ENCODE measurements around the gene S100B. TPM values are rescaled to one million over a fixed set of nuclear protein-coding genes. Genes with fewer than 3 reads are reported as not detected.

Gene S100B
- total and polyA plus RNA-seq, 2 donors (not counting 3 experiments of a cell fraction or from before 2014, with no cell fraction given) = not detected

DNA sequence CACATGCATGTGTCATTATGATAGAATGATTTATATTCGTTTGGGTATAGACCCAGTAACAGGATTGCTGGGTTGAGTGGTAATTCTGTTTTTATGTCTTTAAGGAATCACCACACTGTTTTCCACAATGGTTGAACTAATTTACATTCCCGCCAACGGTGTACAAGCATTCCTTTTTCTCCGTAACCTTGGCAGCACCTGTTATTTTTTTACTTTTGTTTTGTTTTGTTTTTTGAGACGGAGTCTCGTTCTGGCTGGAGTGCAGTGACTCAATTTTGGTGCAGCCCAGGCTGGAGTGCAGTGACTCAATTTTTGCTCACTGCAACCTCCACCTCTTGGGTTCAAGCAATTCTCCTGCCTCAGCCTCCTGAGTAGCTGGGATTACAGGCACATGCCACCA lies 8.5 kb upstream of the S100B start:
- H3K9me1 ChIP-seq (replicated peaks; ENCODE audit: control insufficient read depth, extremely low read depth, insufficient read depth, low read length) = no peaks in the 10 kb centered on the region
- no peak overlapping the region for H3K4me3 ChIP-seq (replicated peaks in 1 of 3; ENCODE audit: insufficient read depth in 1 of 3, low read depth in 1 of 3, low read length in 3 of 3)
- DNase-seq (ENCODE audit: low read depth, low spot score) = no peak
- no peak overlapping the region for H3K4me2 ChIP-seq (ENCODE audit: insufficient read depth, low read length)
- H3K27me3 ChIP-seq (ENCODE audit: control insufficient read depth in 2 of 2, insufficient read depth in 2 of 2, low read length in 2 of 2) = peaks cover 16% of the 10 kb centered on the region in 2 experiments
- H3K36me3 ChIP-seq (ENCODE audit: control insufficient read depth in 2 of 2, extremely low read depth in 1 of 2, insufficient read depth in 2 of 2, low read length in 2 of 2) = no peaks in the 10 kb centered on the region
- no peak overlapping the region for H3K27ac ChIP-seq (ENCODE audit: insufficient read depth, low read depth, low read length)
- no peak overlapping the region for H2AFZ ChIP-seq (ENCODE audit: low read depth, low read length)
- BruUV-seq (replicated peaks) = no TSS peak
- no peaks in the 10 kb centered on the region for H3K79me2 ChIP-seq (ENCODE audit: control insufficient read depth, insufficient read depth, low read length)
- H3K9ac ChIP-seq (replicated peaks; ENCODE audit: extremely low read depth, insufficient read depth, low read length) = no peak overlapping the region
- no peaks in the 10 kb centered on the region for H3K9me3 ChIP-seq (replicated peaks; ENCODE audit: control insufficient read depth, insufficient read depth, low read length)
- TF ChIP-seq GATA2 (IDR thresholded peaks at IDR 0.05; ENCODE audit: insufficient read depth, insufficient read length, low read depth, low read length) (no peak), JUN (IDR thresholded peaks at IDR 0.05; ENCODE audit: borderline replicate concordance, insufficient read depth, insufficient read length, low read depth) (no peak), POLR2AphosphoS5 (IDR thresholded peaks at IDR 0.05; ENCODE audit: insufficient read depth, low read depth, low read length) (no peak), EZH2 (IDR thresholded peaks at IDR 0.05; ENCODE audit: borderline replicate concordance, low read depth, low read length, severe bottlenecking) (no peak), FOS (IDR thresholded peaks at IDR 0.05; ENCODE audit: borderline replicate concordance, insufficient read depth, low read length) (no peak)
- TF ChIP-seq, protein P1, sequence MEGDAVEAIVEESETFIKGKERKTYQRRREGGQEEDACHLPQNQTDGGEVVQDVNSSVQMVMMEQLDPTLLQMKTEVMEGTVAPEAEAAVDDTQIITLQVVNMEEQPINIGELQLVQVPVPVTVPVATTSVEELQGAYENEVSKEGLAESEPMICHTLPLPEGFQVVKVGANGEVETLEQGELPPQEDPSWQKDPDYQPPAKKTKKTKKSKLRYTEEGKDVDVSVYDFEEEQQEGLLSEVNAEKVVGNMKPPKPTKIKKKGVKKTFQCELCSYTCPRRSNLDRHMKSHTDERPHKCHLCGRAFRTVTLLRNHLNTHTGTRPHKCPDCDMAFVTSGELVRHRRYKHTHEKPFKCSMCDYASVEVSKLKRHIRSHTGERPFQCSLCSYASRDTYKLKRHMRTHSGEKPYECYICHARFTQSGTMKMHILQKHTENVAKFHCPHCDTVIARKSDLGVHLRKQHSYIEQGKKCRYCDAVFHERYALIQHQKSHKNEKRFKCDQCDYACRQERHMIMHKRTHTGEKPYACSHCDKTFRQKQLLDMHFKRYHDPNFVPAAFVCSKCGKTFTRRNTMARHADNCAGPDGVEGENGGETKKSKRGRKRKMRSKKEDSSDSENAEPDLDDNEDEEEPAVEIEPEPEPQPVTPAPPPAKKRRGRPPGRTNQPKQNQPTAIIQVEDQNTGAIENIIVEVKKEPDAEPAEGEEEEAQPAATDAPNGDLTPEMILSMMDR (IDR thresholded peaks at IDR 0.05; ENCODE audit: extremely low read depth in 1 of 2, insufficient read depth in 1 of 2, low read depth in 1 of 2, low read length in 2 of 2) = no peak
- intact Hi-C loops (cut with micrococcal nuclease) (no loop called here), dilution Hi-C loops (cut with MboI; ENCODE audit: extremely low pct_ligation_motif_present, low sequenced_read_pairs) (no loop called here)
- ChIA-PET POLR2A (no interaction called here), CTCF (interaction anchor here (1.5 kb wide), 1 partner anchor 10 kb away, joined by 3 read pairs; no protein-coding TSS in a partner anchor)
- H3K4me1 ChIP-seq (ENCODE audit: control insufficient read depth, extremely low read depth, insufficient read depth, low read length) = no peaks in the 10 kb centered on the region
- FAIRE-seq = no peak
- no peaks in the 10 kb centered on the region for H4K20me1 ChIP-seq (replicated peaks; ENCODE audit: control insufficient read depth, extremely low read depth, insufficient read depth, low read length)

Data from endothelial cell of umbilical vein (primary cell).